Natural killer cell treated with Interleukin-12 subunit alpha and Interleukin-12 subunit beta and Interleukin-15 and Interleukin-18, amount 100 ng/mL, for 72 hours (primary cell): ENCODE measurements around the gene TSHR. TPM values are rescaled to one million over a fixed set of nuclear protein-coding genes. Genes with fewer than 3 reads are reported as not detected.

ENCODE experiments used
- ATAC-seq, 2 donors: fragments of 150-1000 bp; cut with Tn5 transposase in 1 of 2; sonication (Bioruptor Pico), chemical (Tn5 transposase) in 1 of 2; 2 replicates each; pipeline ENCODE4 v1.10.0; 2021
- DNase-seq: peaks from one replicate; pipeline ENCODE4 v3.0.0; 2022; ENCODE audit warnings: low spot score
- H3K27ac Mint-ChIP-seq, 2 donors: 1 replicate in 1 of 2; 2 replicates in 1 of 2; pipeline ENCODE4 v1.8.0; 2022; ENCODE audit warnings: mixed read lengths in 2 of 2, mild to moderate bottlenecking in 1 of 2, moderate library complexity in 1 of 2
- H3K27me3 Mint-ChIP-seq, 2 donors: 1 replicate in 1 of 2; 2 replicates in 1 of 2; pipeline ENCODE4 v1.8.0; 2022; ENCODE audit warnings: mixed read lengths in 2 of 2
- H3K36me3 Mint-ChIP-seq: one replicate; pipeline ENCODE4 v1.8.0; 2022; ENCODE audit warnings: mixed read lengths
- H3K4me1 Mint-ChIP-seq, 2 donors: 1 replicate in 1 of 2; 2 replicates in 1 of 2; pipeline ENCODE4 v1.8.0; 2022; ENCODE audit warnings: low read depth in 2 of 2, mixed read lengths in 2 of 2, mild to moderate bottlenecking in 1 of 2
- H3K4me3 Mint-ChIP-seq: one replicate; pipeline ENCODE4 v1.8.0; 2022; ENCODE audit warnings: mixed read lengths
- H3K9me3 Mint-ChIP-seq: 2 replicates; pipeline ENCODE4 v1.8.0; 2022; ENCODE audit warnings: mixed read lengths
- total RNA-seq, 2 donors: library from RNA; stranded (reverse); gene quantifications; one replicate each; pipeline ENCODE4 v1.2.3, GENCODE V29; 2022

TSHR gene
- total RNA-seq, 2 donors from 2014 or later = not detected

DNA sequence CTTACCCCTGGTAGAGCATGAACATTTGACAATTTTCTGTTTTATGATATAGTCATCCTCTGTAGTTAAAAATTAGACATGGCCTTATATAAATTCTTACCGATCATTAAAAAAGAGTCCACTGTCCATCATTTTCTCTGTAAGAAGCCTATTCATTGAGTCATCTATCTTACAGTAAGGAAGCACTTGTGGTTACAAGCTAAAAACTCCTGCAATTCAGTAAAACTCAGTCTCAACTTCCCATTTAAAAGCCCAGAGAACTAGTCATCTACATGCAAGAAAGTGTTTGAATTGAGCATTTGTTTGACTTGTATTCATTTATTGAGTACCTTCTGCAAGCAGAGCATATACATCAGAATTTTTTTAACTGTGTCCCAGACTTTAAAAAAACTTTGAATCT, 202.0 kb downstream of the TSHR start:
- no peaks in the 10 kb centered on the region for H3K4me1 Mint-ChIP-seq
- ATAC-seq (no peak), DNase-seq (no peak)
- H3K36me3 Mint-ChIP-seq = no peaks in the 10 kb centered on the region
- peaks cover 8 to 14% of the 10 kb centered on the region in 2 donors for H3K27me3 Mint-ChIP-seq
- H3K4me3 Mint-ChIP-seq = no peak overlapping the region
- peaks cover 2% of the 10 kb centered on the region for H3K9me3 Mint-ChIP-seq
- no peak overlapping the region for H3K27ac Mint-ChIP-seq

DNA sequence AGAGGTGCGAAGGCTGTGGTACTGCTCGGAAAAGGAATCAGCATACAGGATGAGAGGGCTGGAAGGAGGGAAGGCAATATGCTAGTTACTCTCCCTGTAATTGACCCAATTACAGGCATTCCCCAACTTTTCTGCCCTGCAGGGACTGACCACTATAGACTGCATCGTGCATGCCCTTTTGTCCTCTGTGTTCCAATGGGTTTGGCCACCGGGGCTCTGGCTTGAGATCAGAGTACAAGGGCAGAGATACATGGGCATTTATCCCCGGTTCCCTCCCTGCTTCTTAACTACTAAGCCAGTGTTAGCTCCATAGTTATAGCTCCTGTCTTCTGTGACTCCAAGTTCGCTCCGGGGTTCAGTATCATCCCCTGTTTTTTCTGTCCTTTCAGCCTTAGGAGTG, 205.7 kb downstream of the TSHR start:
- Mint-ChIP-seq H3K4me3 (no peak overlapping the region), H3K27ac (no peak overlapping the region), H3K27me3 (peaks cover 4 to 6% of the 10 kb centered on the region in 2 donors), H3K36me3 (no peaks in the 10 kb centered on the region), H3K4me1 (peaks cover 0 to 8% of the 10 kb centered on the region in 2 donors), H3K9me3 (peaks cover 2% of the 10 kb centered on the region)
- ATAC-seq (no peak), DNase-seq (no peak)

- Mint-ChIP-seq H3K4me3 (no peak overlapping the region), H3K4me1 (peaks cover 0 to 8% of the 10 kb centered on the region in 2 donors), H3K9me3 (peaks cover 2% of the 10 kb centered on the region), H3K36me3 (no peaks in the 10 kb centered on the region), H3K27ac (no peak overlapping the region), H3K27me3 (peaks cover under 1 to 2% of the 10 kb centered on the region in 2 donors)
- peak in 1 of 2 donors; percentile 60 for ATAC-seq
- no peak for DNase-seq
These were observed 206.3 kb downstream of the TSHR start for GRCh38 chr14:81161749-81162148.

GRCh38 chr14:81162941-81163340, 207.5 kb downstream of the TSHR start:
- Mint-ChIP-seq H3K27me3 (peaks cover 0 to 2% of the 10 kb centered on the region in 2 donors), H3K36me3 (no peaks in the 10 kb centered on the region), H3K27ac (no peak overlapping the region), H3K4me1 (peaks cover 0 to 8% of the 10 kb centered on the region in 2 donors), H3K9me3 (peaks cover 2% of the 10 kb centered on the region), H3K4me3 (no peak overlapping the region)
- no peak for ATAC-seq
- DNase-seq = no peak

DNA sequence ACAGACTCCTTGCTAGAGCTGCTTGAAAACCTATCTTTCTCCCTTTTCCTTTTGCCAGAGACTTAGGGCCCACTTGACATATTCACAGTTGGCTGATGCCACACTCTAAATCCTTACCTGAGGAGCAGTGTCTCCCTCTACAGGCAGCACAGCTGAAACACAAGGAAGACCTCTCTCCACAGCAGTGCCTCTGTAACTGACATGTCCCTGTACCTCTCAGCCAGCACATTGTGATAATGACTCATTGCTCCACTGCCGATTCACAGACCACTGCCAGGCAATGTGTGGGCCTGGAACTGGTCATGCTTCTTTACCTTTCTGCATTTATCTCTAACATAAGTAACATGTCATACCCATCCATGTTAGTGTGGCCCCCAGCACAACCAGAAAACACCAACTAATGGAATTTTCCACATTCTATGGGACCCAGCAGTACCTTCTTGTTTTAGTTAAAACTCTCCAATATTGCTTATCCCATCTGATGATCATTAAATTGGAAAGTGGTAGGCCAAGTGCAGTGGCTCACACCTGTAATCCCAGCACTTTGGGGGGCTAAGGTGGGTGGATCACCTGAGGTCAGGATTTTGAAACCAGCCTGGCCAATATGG, 208.8 kb downstream of the TSHR start:
- peaks cover 0 to 2% of the 10 kb centered on the region in 2 donors for H3K27me3 Mint-ChIP-seq
- DNase-seq (no peak), ATAC-seq (peak; percentile 77 to 94)
- no peak overlapping the region for H3K4me3 Mint-ChIP-seq
- H3K27ac Mint-ChIP-seq = no peak overlapping the region
- H3K9me3 Mint-ChIP-seq = peaks cover 2% of the 10 kb centered on the region
- peaks cover 2 to 9% of the 10 kb centered on the region in 2 donors for H3K4me1 Mint-ChIP-seq
- H3K36me3 Mint-ChIP-seq = no peaks in the 10 kb centered on the region

DNA sequence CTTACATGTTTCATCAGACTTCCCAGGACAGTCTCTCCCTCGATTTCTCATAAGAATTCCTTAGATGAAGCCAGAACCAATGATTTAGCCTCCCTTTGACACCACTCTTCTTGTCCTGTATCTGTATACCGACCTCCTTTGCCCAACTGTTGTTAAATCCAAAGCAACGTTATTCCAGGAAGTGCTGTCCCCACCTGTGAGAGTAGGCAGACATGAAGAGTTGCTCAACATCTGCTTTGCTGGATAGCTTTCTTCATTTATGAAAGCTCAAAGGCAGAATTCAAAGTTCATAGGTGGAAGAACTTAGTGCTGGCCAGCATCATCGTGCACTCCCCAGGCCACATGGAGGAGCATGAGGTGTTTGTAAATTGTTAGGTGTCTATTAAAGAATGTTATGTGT, 209.8 kb downstream of the TSHR start:
- Mint-ChIP-seq H3K4me3 (no peak overlapping the region), H3K9me3 (no peaks in the 10 kb centered on the region), H3K27ac (no peak overlapping the region), H3K36me3 (no peaks in the 10 kb centered on the region), H3K27me3 (no peaks in the 10 kb centered on the region), H3K4me1 (peaks cover 11 to 18% of the 10 kb centered on the region in 2 donors)
- ATAC-seq (no peak), DNase-seq (no peak)

DNA sequence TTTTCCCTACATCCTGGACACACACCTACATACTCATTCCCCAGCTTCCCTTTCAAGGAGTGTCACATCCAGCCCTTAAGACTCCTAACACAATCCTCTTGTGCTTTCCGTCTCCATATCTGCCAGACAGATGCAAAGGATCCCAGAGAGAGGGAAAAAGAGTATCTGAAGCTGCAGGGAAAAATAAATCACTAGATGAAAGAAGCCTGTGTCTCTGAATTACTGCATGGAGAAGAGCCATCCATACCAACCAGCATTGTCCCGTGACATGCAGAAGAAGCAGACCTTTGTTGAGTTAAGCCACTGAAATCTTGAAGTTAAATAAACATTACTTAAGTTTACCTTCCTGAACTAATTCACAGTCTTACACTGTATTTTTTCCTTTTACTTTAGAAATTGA, 210.7 kb downstream of the TSHR start:
- peaks cover 20 to 26% of the 10 kb centered on the region in 2 donors for H3K4me1 Mint-ChIP-seq
- no peaks in the 10 kb centered on the region for H3K9me3 Mint-ChIP-seq
- H3K27ac Mint-ChIP-seq = no peak overlapping the region
- no peak overlapping the region for H3K4me3 Mint-ChIP-seq
- no peak for DNase-seq
- H3K27me3 Mint-ChIP-seq = no peaks in the 10 kb centered on the region
- no peak for ATAC-seq
- H3K36me3 Mint-ChIP-seq = no peaks in the 10 kb centered on the region

DNA sequence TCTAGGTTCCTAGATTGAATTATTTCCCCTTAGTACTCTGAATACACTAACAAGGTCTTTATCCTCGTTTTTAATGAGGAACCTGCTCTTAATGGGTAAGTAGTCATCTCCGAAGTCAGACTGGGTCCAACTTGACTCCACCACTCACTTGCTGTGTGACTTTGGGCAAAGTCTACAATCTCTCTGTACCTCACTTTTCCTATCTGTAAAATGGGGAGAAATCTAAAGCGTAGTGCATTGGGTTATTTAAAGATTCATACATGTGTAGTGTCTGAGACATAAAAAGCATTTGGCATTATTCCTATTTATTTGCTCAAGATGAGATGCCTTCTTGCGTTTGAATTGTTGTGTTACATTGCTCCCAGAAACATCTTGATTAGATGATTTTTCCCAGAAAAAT, 213.8 kb downstream of the TSHR start:
- Mint-ChIP-seq H3K9me3 (no peaks in the 10 kb centered on the region), H3K27ac (peak overlapping the region; percentile 65 to 88), H3K36me3 (no peaks in the 10 kb centered on the region), H3K4me3 (peak overlapping the region; percentile 88), H3K27me3 (no peaks in the 10 kb centered on the region), H3K4me1 (peaks cover 20 to 23% of the 10 kb centered on the region in 2 donors)
- ATAC-seq (no peak), DNase-seq (no peak)

- Mint-ChIP-seq H3K27me3 (no peaks in the 10 kb centered on the region), H3K4me1 (peaks cover 20 to 22% of the 10 kb centered on the region in 2 donors), H3K9me3 (no peaks in the 10 kb centered on the region), H3K4me3 (peak overlapping the region; percentile 88), H3K36me3 (no peaks in the 10 kb centered on the region), H3K27ac (peak overlapping the region; percentile 65 to 88)
- no peak for DNase-seq
- peak; percentile 13 to 49 for ATAC-seq
These were observed 214.3 kb downstream of the TSHR start for GRCh38 chr14:81169711-81170103.

GRCh38 chr14:81170104-81170828, 214.8 kb downstream of the TSHR start:
- Mint-ChIP-seq H3K27ac (peak overlapping the region; percentile 65 to 88), H3K9me3 (no peaks in the 10 kb centered on the region), H3K4me3 (peak overlapping the region; percentile 88), H3K36me3 (no peaks in the 10 kb centered on the region), H3K27me3 (no peaks in the 10 kb centered on the region), H3K4me1 (peaks cover 19 to 20% of the 10 kb centered on the region in 2 donors)
- peak; percentile 93 for DNase-seq
- peak; percentile 99 to 100 for ATAC-seq

DNA sequence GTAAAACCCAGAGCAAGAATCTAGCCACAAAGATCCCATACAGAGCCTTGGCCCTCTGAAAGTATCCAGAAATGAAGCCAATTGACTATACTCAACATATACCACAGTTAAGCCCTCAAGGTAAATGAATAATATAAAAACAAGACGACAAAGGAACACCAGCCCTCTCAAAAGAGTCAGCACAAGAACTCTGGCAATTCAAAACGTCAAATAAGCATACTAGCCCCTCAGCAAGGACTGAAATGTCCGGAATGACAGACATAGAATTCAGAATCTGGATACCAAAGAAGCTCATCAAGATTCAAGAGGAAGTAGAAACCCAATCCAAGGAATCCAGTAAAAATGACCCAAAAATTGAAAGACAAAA, 215.4 kb downstream of the TSHR start:
- H3K9me3 Mint-ChIP-seq = no peaks in the 10 kb centered on the region
- DNase-seq (no peak), ATAC-seq (no peak)
- H3K27ac Mint-ChIP-seq = peak overlapping the region; percentile 65 to 88
- no peaks in the 10 kb centered on the region for H3K27me3 Mint-ChIP-seq
- H3K4me3 Mint-ChIP-seq = peak overlapping the region; percentile 88
- H3K4me1 Mint-ChIP-seq = peaks cover 18 to 20% of the 10 kb centered on the region in 2 donors
- no peaks in the 10 kb centered on the region for H3K36me3 Mint-ChIP-seq

GRCh38 chr14:81172353-81172752, 216.9 kb downstream of the TSHR start:
- H3K36me3 Mint-ChIP-seq = no peaks in the 10 kb centered on the region
- no peak for DNase-seq
- no peaks in the 10 kb centered on the region for H3K27me3 Mint-ChIP-seq
- H3K4me1 Mint-ChIP-seq = peaks cover 27 to 29% of the 10 kb centered on the region in 2 donors
- no peak for ATAC-seq
- H3K27ac Mint-ChIP-seq = no peak overlapping the region
- no peaks in the 10 kb centered on the region for H3K9me3 Mint-ChIP-seq
- no peak overlapping the region for H3K4me3 Mint-ChIP-seq

DNA sequence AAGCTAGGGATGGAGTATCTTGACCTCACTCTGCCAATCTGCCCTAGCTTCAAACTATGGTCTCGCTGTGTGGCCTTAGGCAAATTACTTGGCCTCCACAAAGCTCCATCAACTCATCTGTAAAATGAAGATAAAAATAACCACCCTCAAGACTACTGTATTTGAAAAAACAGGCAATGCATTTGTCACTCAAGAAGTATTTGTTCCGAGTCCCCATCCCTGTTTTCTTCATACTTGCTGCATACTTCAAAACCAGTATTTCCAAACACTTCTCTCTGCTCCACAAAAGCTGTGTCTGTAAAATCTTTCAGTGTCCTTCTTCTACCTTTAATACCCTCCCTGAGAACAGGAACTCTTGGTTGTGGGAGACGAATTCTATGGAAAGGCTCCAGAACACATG, 217.5 kb downstream of the TSHR start:
- H3K4me1 Mint-ChIP-seq = peaks cover 27 to 34% of the 10 kb centered on the region in 2 donors
- H3K27me3 Mint-ChIP-seq = no peaks in the 10 kb centered on the region
- peak overlapping the region in 1 of 2 donors; percentile 20 for H3K27ac Mint-ChIP-seq
- DNase-seq (no peak), ATAC-seq (no peak)
- H3K4me3 Mint-ChIP-seq = no peak overlapping the region
- no peaks in the 10 kb centered on the region for H3K36me3 Mint-ChIP-seq
- H3K9me3 Mint-ChIP-seq = no peaks in the 10 kb centered on the region

DNA sequence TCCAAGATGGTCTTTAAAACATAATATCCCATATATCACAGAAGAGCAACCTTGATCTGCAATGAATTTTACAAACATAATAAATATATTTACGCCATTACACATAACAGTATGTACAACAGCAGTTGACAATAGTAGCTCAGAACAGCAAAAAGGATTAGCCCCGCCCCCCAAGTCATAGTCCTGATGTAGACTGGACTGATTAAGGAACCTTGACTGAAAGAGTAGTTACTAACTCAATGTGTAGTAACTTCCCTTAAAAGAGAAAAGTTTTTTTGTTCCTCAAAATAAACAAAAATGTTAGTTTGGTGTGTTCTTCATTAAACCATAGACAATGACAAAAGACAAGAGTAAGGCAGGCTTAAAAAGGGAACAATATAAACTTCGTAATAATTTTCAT, 220.8 kb downstream of the TSHR start:
- Mint-ChIP-seq H3K4me1 (peaks cover 9 to 17% of the 10 kb centered on the region in 2 donors), H3K4me3 (peak overlapping the region; percentile 40), H3K27me3 (no peaks in the 10 kb centered on the region), H3K36me3 (peaks cover 4% of the 10 kb centered on the region), H3K27ac (peak overlapping the region; percentile 83 to 84), H3K9me3 (no peaks in the 10 kb centered on the region)
- no peak for ATAC-seq
- DNase-seq = no peak
